HuH-7 (cell line): Measurements from ENCODE around the gene CCND1.
A peak's percentile ranks its signal among the peaks of the same experiment; 100 is the strongest.

Experiments used
- DNase-seq: peaks from one replicate; pipeline ENCODE4 v3.0.0; 2011; ENCODE audit warnings: low spot score

Gene CCND1

GRCh38 chr11:69641681-69642548 is 959 bp downstream of the CCND1 start:
- no peak for DNase-seq

- DNase-seq = peak; percentile 88
Measured at GRCh38 chr11:69642549-69642912, 1.6 kb downstream of the CCND1 start.

- DNase-seq = peak; percentile 99
Measured at GRCh38 chr11:69642913-69643632, 2.1 kb downstream of the CCND1 start.

- DNase-seq = no peak
Measured at GRCh38 chr11:69643646-69644045, 2.7 kb downstream of the CCND1 start.

- no peak for DNase-seq
Measured at GRCh38 chr11:69644071-69644961, 3.4 kb downstream of the CCND1 start.

GRCh38 chr11:69644962-69645675 is 4.2 kb downstream of the CCND1 start:
- no peak for DNase-seq

GRCh38 chr11:69645801-69646492 is 5.0 kb downstream of the CCND1 start:
- DNase-seq = no peak

GRCh38 chr11:69646493-69647389 is 5.8 kb downstream of the CCND1 start:
- DNase-seq = no peak

- no peak for DNase-seq
Measured at GRCh38 chr11:69647390-69647748, 6.4 kb downstream of the CCND1 start.

GRCh38 chr11:69647761-69648497 is 7.0 kb downstream of the CCND1 start:
- DNase-seq = no peak

- DNase-seq = no peak
Measured at GRCh38 chr11:69648679-69649575, 8.0 kb downstream of the CCND1 start.

- DNase-seq = no peak
Measured at GRCh38 chr11:69649576-69649900, 8.6 kb downstream of the CCND1 start.

GRCh38 chr11:69650081-69650831 is 9.3 kb downstream of the CCND1 start:
- DNase-seq = no peak

GRCh38 chr11:69650832-69651344 is 9.9 kb downstream of the CCND1 start:
- no peak for DNase-seq

GRCh38 chr11:69651834-69652620 is 11.1 kb downstream of the CCND1 start:
- DNase-seq = no peak

- no peak for DNase-seq
Measured at GRCh38 chr11:69652999-69653398, 12.0 kb downstream of the CCND1 start.
